ENCODE measurements around the gene NTMT1.

DNA sequence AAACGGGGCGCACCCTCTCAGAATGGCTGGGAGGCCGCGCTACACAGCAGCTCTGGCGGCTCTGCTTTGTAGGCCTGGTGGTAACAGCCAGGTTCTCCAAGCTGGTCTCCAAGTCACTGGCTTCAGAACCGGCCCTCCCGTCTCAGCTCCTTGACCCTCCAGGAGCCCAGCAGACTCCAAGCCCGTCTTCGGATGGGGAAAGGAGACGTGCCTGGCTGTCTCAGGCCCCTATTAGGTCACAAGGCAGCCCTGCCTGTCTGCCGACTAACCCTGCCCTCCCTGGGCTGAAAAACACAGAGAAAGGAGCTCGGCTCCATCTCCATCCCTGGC, 13.8 kb downstream of the NTMT1 start:
- TF ChIP-seq POLR2AphosphoS5 (IDR thresholded peaks at IDR 0.05) (no peak), POLR2A (IDR thresholded peaks at IDR 0.05) (no peak), EP300 (IDR thresholded peaks at IDR 0.05) (no peak)
- TF ChIP-seq, protein P1, sequence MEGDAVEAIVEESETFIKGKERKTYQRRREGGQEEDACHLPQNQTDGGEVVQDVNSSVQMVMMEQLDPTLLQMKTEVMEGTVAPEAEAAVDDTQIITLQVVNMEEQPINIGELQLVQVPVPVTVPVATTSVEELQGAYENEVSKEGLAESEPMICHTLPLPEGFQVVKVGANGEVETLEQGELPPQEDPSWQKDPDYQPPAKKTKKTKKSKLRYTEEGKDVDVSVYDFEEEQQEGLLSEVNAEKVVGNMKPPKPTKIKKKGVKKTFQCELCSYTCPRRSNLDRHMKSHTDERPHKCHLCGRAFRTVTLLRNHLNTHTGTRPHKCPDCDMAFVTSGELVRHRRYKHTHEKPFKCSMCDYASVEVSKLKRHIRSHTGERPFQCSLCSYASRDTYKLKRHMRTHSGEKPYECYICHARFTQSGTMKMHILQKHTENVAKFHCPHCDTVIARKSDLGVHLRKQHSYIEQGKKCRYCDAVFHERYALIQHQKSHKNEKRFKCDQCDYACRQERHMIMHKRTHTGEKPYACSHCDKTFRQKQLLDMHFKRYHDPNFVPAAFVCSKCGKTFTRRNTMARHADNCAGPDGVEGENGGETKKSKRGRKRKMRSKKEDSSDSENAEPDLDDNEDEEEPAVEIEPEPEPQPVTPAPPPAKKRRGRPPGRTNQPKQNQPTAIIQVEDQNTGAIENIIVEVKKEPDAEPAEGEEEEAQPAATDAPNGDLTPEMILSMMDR (IDR thresholded peaks at IDR 0.05) = no peak
